HepG2 (cell line): ENCODE measurements around the gene LRRC10. TPM values are rescaled to one million over a fixed set of nuclear protein-coding genes. Genes with fewer than 3 reads are reported as not detected.

Source experiments
- ATAD3A ChIP-seq: sonication (generic); formaldehyde crosslinking; IDR thresholded peaks from 2 replicates; pipeline ENCODE4 v1.4.0; 2020; ENCODE audit warnings: missing genetic modification reagents
- ATF5 ChIP-seq: sonication (generic); formaldehyde crosslinking; IDR thresholded peaks from 2 replicates; pipeline ENCODE4 v1.4.0; 2020; ENCODE audit warnings: mild to moderate bottlenecking, low read depth, missing genetic modification reagents
- DZIP1 ChIP-seq: sonication (generic); formaldehyde crosslinking; IDR thresholded peaks from 2 replicates; pipeline ENCODE4 v1.5.0; 2020; ENCODE audit warnings: mild to moderate bottlenecking, missing genetic modification reagents
- FOXO4 ChIP-seq: sonication (generic); formaldehyde crosslinking; conservative IDR thresholded peaks from 2 replicates; pipeline ENCODE4 v1.8.1; 2023; ENCODE audit warnings: missing genetic modification reagents
- GLI4 ChIP-seq: sonication (generic); formaldehyde crosslinking; IDR thresholded peaks from 2 replicates; pipeline ENCODE4 v1.5.1; 2020; ENCODE audit warnings: missing genetic modification reagents, mild to moderate bottlenecking, moderate library complexity, borderline replicate concordance
- HINFP ChIP-seq: sonication (generic); formaldehyde crosslinking; IDR thresholded peaks from 2 replicates; pipeline ENCODE4 v1.4.0; 2020; ENCODE audit warnings: low read depth, mild to moderate bottlenecking, missing genetic modification reagents
- HNRNPK ChIP-seq: fragments of 200-400 bp; formaldehyde crosslinking; IDR thresholded peaks from 2 replicates; pipeline ENCODE4 v1.6.1; 2018; ENCODE audit warnings: low read length, low read depth, moderate library complexity, mild to moderate bottlenecking; ENCODE audit not compliant: poor library complexity, severe bottlenecking
- MTERF4 ChIP-seq: sonication (generic); formaldehyde crosslinking; IDR thresholded peaks from 2 replicates; pipeline ENCODE4 v1.8.0; 2023; ENCODE audit warnings: mild to moderate bottlenecking, missing genetic modification reagents
- SMARCE1 ChIP-seq: fragments of 450-650 bp; IDR thresholded peaks from 2 replicates; pipeline ENCODE4 v1.6.1; 2017; ENCODE audit warnings: borderline replicate concordance
- TARDBP ChIP-seq: sonication (generic); formaldehyde crosslinking; IDR thresholded peaks from 2 replicates; pipeline ENCODE4 v1.8.0; 2022; ENCODE audit warnings: mild to moderate bottlenecking, missing genetic modification reagents
- TFDP2 ChIP-seq: sonication (generic); formaldehyde crosslinking; IDR thresholded peaks from 2 replicates; pipeline ENCODE4 v1.4.0; 2020; ENCODE audit warnings: missing genetic modification reagents
- ZNF205 ChIP-seq: IDR thresholded peaks from 2 replicates; pipeline ENCODE4 v1.6.1; 2018; ENCODE audit warnings: missing biosample characterization, missing genetic modification reagents
- ZNF281 ChIP-seq: sonication (generic); formaldehyde crosslinking; IDR thresholded peaks from 2 replicates; pipeline ENCODE4 v1.4.0; 2020; ENCODE audit warnings: missing genetic modification reagents, borderline replicate concordance
- ZNF749 ChIP-seq: sonication (generic); formaldehyde crosslinking; IDR thresholded peaks from 2 replicates; pipeline ENCODE4 v1.8.0; 2022; ENCODE audit warnings: mild to moderate bottlenecking, missing genetic modification reagents, moderate library complexity, borderline replicate concordance
- ZNF788 ChIP-seq: sonication (generic); formaldehyde crosslinking; IDR thresholded peaks from 2 replicates; pipeline ENCODE4 v1.5.0; 2020; ENCODE audit warnings: mild to moderate bottlenecking, missing genetic modification reagents, borderline replicate concordance
- polyA plus RNA-seq, 8 experiments: library from polyadenylated mRNA; depleted of rRNA in 3 of 8; stranded (reverse) in 7 of 8; unstranded in 1 of 8; fragments of >200 nt; fragmentation: Illumina TruSeq in 4 of 8; extraction: Trizol in 4 of 8; gene quantifications; 2 replicates each; pipeline versions ENCODE4 v1.2.1 to v1.2.3, GENCODE V29; 2011 to 2016; ENCODE audit warnings: low read depth in 4 of 8, missing spikeins in 1 of 8, mixed read lengths in 1 of 8; ENCODE audit not compliant: insufficient read depth in 1 of 8
- total RNA-seq, 5 experiments: library from RNA; depleted of rRNA; stranded (reverse); fragments of >200 nt; fragmentation: Illumina TruSeq; extraction: Trizol; gene quantifications; 2 replicates each; pipeline ENCODE4 v1.2.3, GENCODE V29; 2016; ENCODE audit warnings: low read depth in 1 of 5

Gene LRRC10
- total and polyA plus RNA-seq, 2 of the 13 experiments (the other 11 are each of a cell fraction or from before 2014, with no cell fraction given), result not detected

GRCh38 chr12:69585189-69586062 is 25.3 kb downstream of the LRRC10 start, which contains the start of gene CCT2 (continued):
- TF ChIP-seq ZNF281 (CRISPR knock-in tag), result peak; percentile 86
- peak; percentile 75; the same call in 1 of the 2 replicates for TF ChIP-seq HINFP
- TF ChIP-seq TFDP2 (CRISPR knock-in tag), result peak; percentile 82
- TF ChIP-seq ZNF205 (CRISPR knock-in tag), result peak; percentile 66; the same call in 1 of the 2 replicates
- peak; percentile 84 for TF ChIP-seq ZNF788 (CRISPR knock-in tag)
- peak; percentile 63; the same call in 1 of the 2 replicates for TF ChIP-seq DZIP1 (CRISPR knock-in tag)
- no peak for TF ChIP-seq SMARCE1
- TF ChIP-seq GLI4, result peak; percentile 91; the same call in 1 of the 2 replicates
- TF ChIP-seq HNRNPK, result peak; percentile 21
- no peak for TF ChIP-seq FOXO4 (CRISPR knock-in tag)
- peak; percentile 91 for TF ChIP-seq MTERF4 (CRISPR knock-in tag)
- peak; percentile 44; the same call in 1 of the 2 replicates for TF ChIP-seq ATAD3A
- 0 out of 2 replicates have a peak, but pooled peaks have one; percentile 55 for TF ChIP-seq ATF5
- no peak; the same call in 1 of the 2 replicates for TF ChIP-seq TARDBP (CRISPR knock-in tag)
- peak; percentile 94 for TF ChIP-seq ZNF749 (CRISPR knock-in tag)
